SK-N-SH (cell line): ENCODE measurements around the gene DMD. TPM values are rescaled to one million over a fixed set of nuclear protein-coding genes. Genes with fewer than 3 reads are reported as not detected.

Experiments used
- CTCF ChIA-PET: fragments of 300-600, 350-600 bp; formaldehyde crosslinking; extraction: SDS; loops from one replicate; lab custom pipeline; 2021; lab: Yijun Ruan, JAX
- POLR2A ChIA-PET: fragments of 350-600 bp; sonication (Branson Sonifier 250); formaldehyde crosslinking; extraction: SDS; loops from one replicate; lab custom pipeline; 2020; ENCODE audit warnings: antibody characterized with exemption, inconsistent platforms; lab: Yijun Ruan, JAX
- DNase-seq: peaks from one replicate; pipeline ENCODE4 v3.0.0; 2012
- H2AFZ ChIP-seq: fragments of 200-600 bp; sonication (generic); 2 replicates; pipeline ENCODE4 v1.8.1; 2016; ENCODE audit warnings: antibody characterized with exemption, mild to moderate bottlenecking, low read depth
- H3F3A ChIP-seq: fragments of 200-600 bp; sonication (generic); replicated peaks from 2 replicates; pipeline ENCODE3; 2016; ENCODE audit warnings: antibody characterized with exemption, mild to moderate bottlenecking; ENCODE audit not compliant: insufficient read depth
- H3K27ac ChIP-seq, 2 experiments: fragments of 200-500 bp in 1 of 2; fragments of 200-600 bp in 1 of 2; sonication (Bioruptor generic) in 1 of 2; sonication (generic), shearing (Covaris generic) in 1 of 2; 2 replicates each; pipeline versions ENCODE4 v1.5.1 to v1.6.1; 2014 to 2016; ENCODE audit warnings: low read depth in 2 of 2, inconsistent platforms in 1 of 2, low read length in 1 of 2, mild to moderate bottlenecking in 1 of 2, mixed read lengths in 1 of 2
- H3K27me3 ChIP-seq: fragments of 200-600 bp; sonication (generic), shearing (Covaris generic); 2 replicates; pipeline ENCODE4 v1.6.1; 2016; ENCODE audit warnings: mixed run types; ENCODE audit not compliant: insufficient read depth
- H3K36me3 ChIP-seq, 2 experiments: fragments of 200-500 bp in 1 of 2; fragments of 200-600 bp in 1 of 2; sonication (Bioruptor generic) in 1 of 2; sonication (generic) in 1 of 2; replicated peaks in 1 of 2; 2 replicates each; pipeline versions ENCODE3 to v1.5.1; 2014 to 2016; ENCODE audit warnings: low read length in 1 of 2, mild to moderate bottlenecking in 1 of 2; ENCODE audit not compliant: insufficient read depth in 2 of 2, control insufficient read depth in 1 of 2
- H3K4me1 ChIP-seq, 2 experiments: fragments of 200-500 bp in 1 of 2; fragments of 200-600 bp in 1 of 2; sonication (Bioruptor generic) in 1 of 2; sonication (generic), shearing (Covaris generic) in 1 of 2; 2 replicates each; pipeline versions ENCODE4 v1.5.1 to v1.6.1; 2014 to 2016; ENCODE audit warnings: low read depth in 1 of 2, low read length in 1 of 2, mixed run types in 1 of 2; ENCODE audit not compliant: insufficient read depth in 2 of 2, control insufficient read depth in 1 of 2
- H3K4me2 ChIP-seq: fragments of 200-600 bp; sonication (generic), shearing (Covaris generic); 2 replicates; pipeline ENCODE4 v1.6.1; 2017; ENCODE audit warnings: mixed run types
- H3K4me3 ChIP-seq, 2 experiments: fragments of 200-500 bp in 1 of 2; fragments of 200-600 bp in 1 of 2; sonication (Bioruptor generic) in 1 of 2; sonication (generic), shearing (Covaris generic) in 1 of 2; 2 replicates each; pipeline versions ENCODE4 v1.5.1 to v1.8.1; 2014 to 2016; ENCODE audit warnings: low read depth in 2 of 2, inconsistent platforms in 1 of 2, low read length in 1 of 2, mild to moderate bottlenecking in 1 of 2, mixed read lengths in 1 of 2, moderate library complexity in 1 of 2
- H3K79me2 ChIP-seq: fragments of 200-600 bp; sonication (generic); 2 replicates; pipeline ENCODE4 v1.8.1; 2017; ENCODE audit warnings: mild to moderate bottlenecking; ENCODE audit not compliant: insufficient read depth
- H3K9ac ChIP-seq: fragments of 200-600 bp; sonication (generic); 2 replicates; pipeline ENCODE4 v1.6.1; 2017; ENCODE audit warnings: mixed run types
- H3K9me2 ChIP-seq: fragments of 200-600 bp; sonication (generic); 2 replicates; pipeline ENCODE4 v1.6.1; 2017; ENCODE audit warnings: mixed run types
- H3K9me3 ChIP-seq: fragments of 200-600 bp; sonication (generic); 2 replicates; pipeline ENCODE4 v1.6.1; 2017; ENCODE audit warnings: mixed run types, mild to moderate bottlenecking, moderate library complexity
- H4K20me1 ChIP-seq: fragments of 200-600 bp; sonication (generic); 2 replicates; pipeline ENCODE4 v1.6.1; 2017; ENCODE audit warnings: mild to moderate bottlenecking, mixed run types; ENCODE audit not compliant: insufficient read depth
- ELF1 ChIP-seq: IDR thresholded peaks from 2 replicates; pipeline ENCODE4 v1.4.0; 2012
- EZH2phosphoT487 ChIP-seq: fragments of 200-600 bp; sonication (generic); IDR thresholded peaks from 2 replicates; pipeline ENCODE4 v1.6.1; 2017; ENCODE audit warnings: low read depth, mixed run types, mild to moderate bottlenecking, antibody characterized with exemption, moderate library complexity, borderline replicate concordance
- GATA2 ChIP-seq: sonication (generic); formaldehyde crosslinking; IDR thresholded peaks from 2 replicates; pipeline ENCODE4 v1.5.0; 2020; ENCODE audit warnings: mild to moderate bottlenecking, missing genetic modification reagents
- RXRA ChIP-seq: IDR thresholded peaks from 2 replicates; pipeline ENCODE4 v1.4.0; 2012; ENCODE audit warnings: low read depth, mild to moderate bottlenecking, borderline replicate concordance
- SIN3A ChIP-seq: IDR thresholded peaks from 2 replicates; pipeline ENCODE4 v1.6.1; 2012; ENCODE audit warnings: low read depth, mild to moderate bottlenecking, low read length, moderate library complexity, borderline replicate concordance
- WGBS: methylation state at CpG from one replicate; pipeline ENCODE4 v1.1.6; 2017; ENCODE audit warnings: low lambda C conversion rate; 5-methylcytosine and 5-hydroxymethylcytosine counted together
- polyA plus RNA-seq, 3 experiments: library from polyadenylated mRNA; depleted of rRNA; stranded (reverse); fragments of >200 nt; gene quantifications; 2 replicates each; pipeline ENCODE4 v1.2.3, GENCODE V29; 2012
- TF ChIP-seq, protein P1 (sequence below): IDR thresholded peaks from 2 replicates; pipeline ENCODE4 v1.6.1; 2012; ENCODE audit warnings: mild to moderate bottlenecking, low read depth, low read length, moderate library complexity
- TF ChIP-seq, protein P2 (sequence below): IDR thresholded peaks from 2 replicates; pipeline ENCODE4 v1.4.0; 2012; ENCODE audit warnings: low read depth, borderline replicate concordance
- TF ChIP-seq, protein P3 (sequence below): fragments of 150-350 bp; IDR thresholded peaks from 2 replicates; pipeline ENCODE4 v1.6.1; 2017; ENCODE audit warnings: antibody characterized with exemption, low read length, low read depth, borderline replicate concordance

The DMD gene
- polyA plus RNA-seq, 1 of the 3 experiments (the other 2 are of a cell fraction) = 3.9 TPM

DNA sequence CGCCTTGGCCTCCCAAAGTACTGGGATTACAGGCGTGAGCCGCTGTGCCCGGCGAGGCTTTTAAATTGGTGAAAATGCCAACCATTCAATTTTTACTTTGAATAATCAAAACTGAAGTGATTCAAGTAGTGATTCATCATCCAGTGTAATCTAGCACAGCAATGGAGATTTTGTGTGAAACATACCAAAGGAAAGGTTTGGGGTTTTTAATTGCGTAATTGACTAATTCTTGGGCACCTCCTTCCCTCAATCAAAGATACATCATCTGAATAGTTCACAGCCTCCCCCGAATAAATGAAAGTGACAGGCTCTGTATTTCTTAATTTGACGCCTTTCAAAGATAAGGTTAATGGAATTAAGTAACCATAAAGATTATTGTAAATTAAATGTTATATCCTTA lies 69.0 kb downstream of the DMD start:
- no peak overlapping the region for H3K27ac ChIP-seq
- no peaks in the 10 kb centered on the region for H3K36me3 ChIP-seq
- DNase-seq = no peak
- H3K79me2 ChIP-seq = no peaks in the 10 kb centered on the region
- H3K4me1 ChIP-seq = no peaks in the 10 kb centered on the region
- 24% methylated on average over 8 of the region's 8 CpGs for WGBS
- H3K4me3 ChIP-seq = no peak overlapping the region; a peak in 1 of 4 replicates
- no peak overlapping the region for H3K4me2 ChIP-seq
- POLR2A ChIA-PET = no interaction called here
- no peaks in the 10 kb centered on the region for H4K20me1 ChIP-seq
- no peaks in the 10 kb centered on the region for H3F3A ChIP-seq
- H3K9me2 ChIP-seq = no peaks in the 10 kb centered on the region
- CTCF ChIA-PET = no interaction called here
- H2AFZ ChIP-seq = no peak overlapping the region
- H3K9me3 ChIP-seq = no peaks in the 10 kb centered on the region
- no peaks in the 10 kb centered on the region for H3K27me3 ChIP-seq
- no peak overlapping the region for H3K9ac ChIP-seq
- TF ChIP-seq, protein P1, sequence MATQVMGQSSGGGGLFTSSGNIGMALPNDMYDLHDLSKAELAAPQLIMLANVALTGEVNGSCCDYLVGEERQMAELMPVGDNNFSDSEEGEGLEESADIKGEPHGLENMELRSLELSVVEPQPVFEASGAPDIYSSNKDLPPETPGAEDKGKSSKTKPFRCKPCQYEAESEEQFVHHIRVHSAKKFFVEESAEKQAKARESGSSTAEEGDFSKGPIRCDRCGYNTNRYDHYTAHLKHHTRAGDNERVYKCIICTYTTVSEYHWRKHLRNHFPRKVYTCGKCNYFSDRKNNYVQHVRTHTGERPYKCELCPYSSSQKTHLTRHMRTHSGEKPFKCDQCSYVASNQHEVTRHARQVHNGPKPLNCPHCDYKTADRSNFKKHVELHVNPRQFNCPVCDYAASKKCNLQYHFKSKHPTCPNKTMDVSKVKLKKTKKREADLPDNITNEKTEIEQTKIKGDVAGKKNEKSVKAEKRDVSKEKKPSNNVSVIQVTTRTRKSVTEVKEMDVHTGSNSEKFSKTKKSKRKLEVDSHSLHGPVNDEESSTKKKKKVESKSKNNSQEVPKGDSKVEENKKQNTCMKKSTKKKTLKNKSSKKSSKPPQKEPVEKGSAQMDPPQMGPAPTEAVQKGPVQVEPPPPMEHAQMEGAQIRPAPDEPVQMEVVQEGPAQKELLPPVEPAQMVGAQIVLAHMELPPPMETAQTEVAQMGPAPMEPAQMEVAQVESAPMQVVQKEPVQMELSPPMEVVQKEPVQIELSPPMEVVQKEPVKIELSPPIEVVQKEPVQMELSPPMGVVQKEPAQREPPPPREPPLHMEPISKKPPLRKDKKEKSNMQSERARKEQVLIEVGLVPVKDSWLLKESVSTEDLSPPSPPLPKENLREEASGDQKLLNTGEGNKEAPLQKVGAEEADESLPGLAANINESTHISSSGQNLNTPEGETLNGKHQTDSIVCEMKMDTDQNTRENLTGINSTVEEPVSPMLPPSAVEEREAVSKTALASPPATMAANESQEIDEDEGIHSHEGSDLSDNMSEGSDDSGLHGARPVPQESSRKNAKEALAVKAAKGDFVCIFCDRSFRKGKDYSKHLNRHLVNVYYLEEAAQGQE = no peak

DNA sequence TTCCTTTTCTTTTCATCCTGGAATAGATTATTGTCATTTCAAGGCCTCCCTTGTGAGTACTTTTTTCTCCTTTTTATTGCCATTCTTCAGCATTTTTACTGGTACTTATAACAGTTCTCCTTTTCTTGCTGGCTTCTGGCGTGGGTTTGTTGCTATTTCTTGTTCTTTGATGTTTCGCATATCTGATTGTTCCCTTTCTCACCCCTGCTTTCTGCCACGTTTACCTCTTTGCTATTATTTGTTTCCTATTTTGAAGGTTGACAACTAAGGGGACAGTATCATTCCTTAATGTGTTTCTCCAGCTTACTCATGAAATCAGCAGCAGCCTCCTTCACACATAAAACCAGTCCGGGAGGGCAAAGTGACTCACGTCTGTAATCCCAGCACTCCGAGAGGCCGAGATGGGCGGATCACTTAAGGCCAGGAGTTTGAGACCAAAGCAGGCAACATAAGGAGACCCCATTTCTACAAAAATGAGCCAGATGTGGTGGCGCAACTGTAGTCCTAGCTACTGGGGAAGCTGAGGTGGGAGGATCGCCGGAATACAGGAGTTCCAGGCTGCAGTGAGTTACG lies 72.6 kb downstream of the DMD start:
- CTCF ChIA-PET = no interaction called here
- WGBS = 35% methylated on average over 8 of the region's 12 CpGs

More for the DNA sequence above, 72.6 kb downstream of the DMD start:
- no peaks in the 10 kb centered on the region for H3K9me3 ChIP-seq
- no peaks in the 10 kb centered on the region for H3K27me3 ChIP-seq
- no peak overlapping the region for H3K4me3 ChIP-seq
- no peak overlapping the region for H3K9ac ChIP-seq
- H3K27ac ChIP-seq = no peak overlapping the region
- no peaks in the 10 kb centered on the region for H3K9me2 ChIP-seq
- H3K36me3 ChIP-seq = no peaks in the 10 kb centered on the region
- H3F3A ChIP-seq = no peaks in the 10 kb centered on the region
- H4K20me1 ChIP-seq = no peaks in the 10 kb centered on the region
- H3K4me2 ChIP-seq = no peak overlapping the region
- TF ChIP-seq RXRA (no peak), ELF1 (no peak), GATA2 (CRISPR knock-in tag) (no peak), SIN3A (no peak), EZH2phosphoT487 (no peak)
- TF ChIP-seq, protein P2, sequence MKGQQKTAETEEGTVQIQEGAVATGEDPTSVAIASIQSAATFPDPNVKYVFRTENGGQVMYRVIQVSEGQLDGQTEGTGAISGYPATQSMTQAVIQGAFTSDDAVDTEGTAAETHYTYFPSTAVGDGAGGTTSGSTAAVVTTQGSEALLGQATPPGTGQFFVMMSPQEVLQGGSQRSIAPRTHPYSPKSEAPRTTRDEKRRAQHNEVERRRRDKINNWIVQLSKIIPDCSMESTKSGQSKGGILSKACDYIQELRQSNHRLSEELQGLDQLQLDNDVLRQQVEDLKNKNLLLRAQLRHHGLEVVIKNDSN = no peak
- TF ChIP-seq, protein P3, sequence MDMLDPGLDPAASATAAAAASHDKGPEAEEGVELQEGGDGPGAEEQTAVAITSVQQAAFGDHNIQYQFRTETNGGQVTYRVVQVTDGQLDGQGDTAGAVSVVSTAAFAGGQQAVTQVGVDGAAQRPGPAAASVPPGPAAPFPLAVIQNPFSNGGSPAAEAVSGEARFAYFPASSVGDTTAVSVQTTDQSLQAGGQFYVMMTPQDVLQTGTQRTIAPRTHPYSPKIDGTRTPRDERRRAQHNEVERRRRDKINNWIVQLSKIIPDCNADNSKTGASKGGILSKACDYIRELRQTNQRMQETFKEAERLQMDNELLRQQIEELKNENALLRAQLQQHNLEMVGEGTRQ = no peak
- no peak for DNase-seq
- H3K4me1 ChIP-seq = no peaks in the 10 kb centered on the region
- no peaks in the 10 kb centered on the region for H3K79me2 ChIP-seq
- POLR2A ChIA-PET = no interaction called here
- H2AFZ ChIP-seq = no peak overlapping the region
